Left ventricle myocardium inferior (tissue), 1 donor: Measurements from ENCODE around the gene SLC25A26. TPM values are rescaled to one million over a fixed set of nuclear protein-coding genes. Genes with fewer than 3 reads are reported as not detected.

Experiments
- DNase-seq: peaks from one replicate; pipeline ENCODE4 v3.0.0-alpha.2; 2020
- H3K27ac ChIP-seq: fragments of 200-600 bp; replicated peaks from 2 replicates; pipeline ENCODE4 v1.8.0; 2021
- H3K27me3 ChIP-seq: fragments of 200-600 bp; 2 replicates; pipeline ENCODE4 v1.8.0; 2021; ENCODE audit warnings: low read depth
- H3K36me3 ChIP-seq: fragments of 200-600 bp; 2 replicates; pipeline ENCODE4 v1.8.0; 2021
- H3K4me1 ChIP-seq: fragments of 200-600 bp; 2 replicates; pipeline ENCODE4 v1.8.0; 2021
- H3K4me3 ChIP-seq: fragments of 200-600 bp; 2 replicates; pipeline ENCODE4 v1.8.0; 2021; ENCODE audit warnings: mild to moderate bottlenecking, moderate library complexity
- H3K9me3 ChIP-seq: fragments of 200-600 bp; replicated peaks from 2 replicates; pipeline ENCODE4 v1.8.0; 2021
- intact Hi-C: fragments of 100-400 bp; cut with micrococcal nuclease; formaldehyde crosslinking; loops from one replicate; pipeline ENCODE4 v1.11.0; 2022
- long read RNA-seq: library from polyadenylated mRNA; unstranded; transcript quantifications from one replicate; pipeline ENCODE4 v2.0.0, GENCODE V29; 2021
- total RNA-seq: library from RNA; stranded (reverse); fragmentation: NEBNext Ultra II Directional; extraction: Animal tissue kit (Norgen Biotek cat#: 25700); gene quantifications from one replicate; pipeline ENCODE4 v1.2.1, GENCODE V29; 2021
- TF ChIP-seq, protein P1 (sequence below): fragments of 200-600 bp; IDR thresholded peaks from 2 replicates; pipeline ENCODE4 v1.8.0; 2021; ENCODE audit warnings: antibody characterized with exemption, mild to moderate bottlenecking, borderline replicate concordance
- donor health status: DM: no; HTN: yes; CAD: no; lungs with severe emphysema.

SLC25A26 gene, protein sequence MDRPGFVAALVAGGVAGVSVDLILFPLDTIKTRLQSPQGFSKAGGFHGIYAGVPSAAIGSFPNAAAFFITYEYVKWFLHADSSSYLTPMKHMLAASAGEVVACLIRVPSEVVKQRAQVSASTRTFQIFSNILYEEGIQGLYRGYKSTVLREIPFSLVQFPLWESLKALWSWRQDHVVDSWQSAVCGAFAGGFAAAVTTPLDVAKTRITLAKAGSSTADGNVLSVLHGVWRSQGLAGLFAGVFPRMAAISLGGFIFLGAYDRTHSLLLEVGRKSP
- 40.7 TPM for total RNA-seq
- long read RNA-seq, partial matches to known transcripts, result 22 of 33 reads
- long read RNA-seq, other reads (novel, unspliced or antisense), result 7 of 33 reads

DNA sequence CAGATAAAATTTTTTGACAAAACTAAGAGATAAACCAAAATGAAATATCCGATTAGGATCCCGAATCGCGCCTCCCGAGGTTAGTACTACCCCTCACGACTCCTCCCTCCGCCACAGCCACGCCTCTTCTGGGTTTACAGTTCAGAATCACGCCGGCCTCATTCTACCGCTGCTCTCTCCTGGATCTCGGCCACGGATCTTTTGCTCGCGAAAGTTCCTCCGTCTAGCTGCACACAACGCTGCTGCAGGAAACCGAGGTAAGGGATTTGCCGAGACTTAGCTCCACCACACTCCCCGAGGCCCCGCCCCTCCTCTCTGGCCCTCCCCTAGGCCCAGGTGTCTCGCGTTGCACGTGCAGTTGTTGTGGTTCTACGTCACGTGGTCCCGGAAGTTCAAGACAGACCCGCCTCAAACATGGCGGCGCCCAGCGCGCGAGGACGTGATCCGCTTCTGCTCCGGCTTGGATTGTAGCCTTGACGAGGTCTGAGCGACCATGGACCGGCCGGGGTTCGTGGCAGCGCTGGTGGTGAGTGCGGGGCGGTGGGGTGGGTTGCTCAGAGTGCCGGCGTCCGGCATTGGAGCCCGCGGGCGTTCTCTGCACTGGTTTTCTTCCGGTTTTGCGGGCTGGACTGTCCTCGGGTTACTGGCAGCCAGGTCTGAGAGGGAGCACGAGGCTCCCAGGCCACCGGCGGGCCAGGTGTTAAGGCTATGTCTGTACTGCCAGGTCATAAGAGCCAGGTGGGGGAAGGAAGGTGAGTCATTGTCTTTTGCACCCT, at the start of gene SLC25A26:
Gene SLC25A26 (plus strand): TSS at position 400 of the 776 bp plus-strand sequence. CDS start 94 bp downstream, at position 494.
- Histone ChIP-seq H3K36me3 (no peaks in the 10 kb centered on the region), H3K4me3 (peak within 1 kb of the TSS; percentile 84), H3K27me3 (no peaks in the 10 kb centered on the region), H3K27ac (peak within 1 kb of the TSS; percentile 83), H3K4me1 (peaks cover 17% of the 10 kb centered on the region), H3K9me3 (no peaks in the 10 kb centered on the region)
- TF ChIP-seq, protein P1, sequence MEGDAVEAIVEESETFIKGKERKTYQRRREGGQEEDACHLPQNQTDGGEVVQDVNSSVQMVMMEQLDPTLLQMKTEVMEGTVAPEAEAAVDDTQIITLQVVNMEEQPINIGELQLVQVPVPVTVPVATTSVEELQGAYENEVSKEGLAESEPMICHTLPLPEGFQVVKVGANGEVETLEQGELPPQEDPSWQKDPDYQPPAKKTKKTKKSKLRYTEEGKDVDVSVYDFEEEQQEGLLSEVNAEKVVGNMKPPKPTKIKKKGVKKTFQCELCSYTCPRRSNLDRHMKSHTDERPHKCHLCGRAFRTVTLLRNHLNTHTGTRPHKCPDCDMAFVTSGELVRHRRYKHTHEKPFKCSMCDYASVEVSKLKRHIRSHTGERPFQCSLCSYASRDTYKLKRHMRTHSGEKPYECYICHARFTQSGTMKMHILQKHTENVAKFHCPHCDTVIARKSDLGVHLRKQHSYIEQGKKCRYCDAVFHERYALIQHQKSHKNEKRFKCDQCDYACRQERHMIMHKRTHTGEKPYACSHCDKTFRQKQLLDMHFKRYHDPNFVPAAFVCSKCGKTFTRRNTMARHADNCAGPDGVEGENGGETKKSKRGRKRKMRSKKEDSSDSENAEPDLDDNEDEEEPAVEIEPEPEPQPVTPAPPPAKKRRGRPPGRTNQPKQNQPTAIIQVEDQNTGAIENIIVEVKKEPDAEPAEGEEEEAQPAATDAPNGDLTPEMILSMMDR, result peak; percentile 30
- intact Hi-C loops, result no loop called here
- DNase-seq, result peak; percentile 94

DNA sequence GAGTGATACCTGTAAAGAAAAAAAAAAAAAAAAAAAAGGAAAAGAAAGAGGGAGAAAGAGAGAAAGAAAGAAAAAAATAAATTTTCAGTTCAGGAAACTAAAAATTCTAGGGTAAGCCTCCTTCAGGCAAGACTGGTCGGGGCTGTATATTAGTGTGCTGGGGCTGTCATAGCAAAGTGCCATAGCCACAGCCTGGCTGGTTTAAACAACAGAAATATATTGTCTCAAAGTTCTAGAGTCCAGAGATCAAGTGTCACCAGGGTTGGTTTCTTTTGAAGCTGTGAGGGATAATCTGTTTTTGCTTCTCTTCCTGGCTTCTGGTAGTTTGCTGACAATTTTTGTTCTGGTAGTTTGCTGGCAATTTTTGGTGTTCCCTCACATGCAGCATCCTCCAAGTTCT, 48.4 kb upstream of the SLC25A26 start:
- intact Hi-C loops, result no loop called here
- H3K36me3 ChIP-seq, result no peaks in the 10 kb centered on the region
- no peaks in the 10 kb centered on the region for H3K9me3 ChIP-seq
- H3K27ac ChIP-seq, result no peak overlapping the region
- TF ChIP-seq, protein P1, result no peak
- H3K4me3 ChIP-seq, result no peak overlapping the region
- H3K4me1 ChIP-seq, result peaks cover 17% of the 10 kb centered on the region
- no peak for DNase-seq
- no peaks in the 10 kb centered on the region for H3K27me3 ChIP-seq

DNA sequence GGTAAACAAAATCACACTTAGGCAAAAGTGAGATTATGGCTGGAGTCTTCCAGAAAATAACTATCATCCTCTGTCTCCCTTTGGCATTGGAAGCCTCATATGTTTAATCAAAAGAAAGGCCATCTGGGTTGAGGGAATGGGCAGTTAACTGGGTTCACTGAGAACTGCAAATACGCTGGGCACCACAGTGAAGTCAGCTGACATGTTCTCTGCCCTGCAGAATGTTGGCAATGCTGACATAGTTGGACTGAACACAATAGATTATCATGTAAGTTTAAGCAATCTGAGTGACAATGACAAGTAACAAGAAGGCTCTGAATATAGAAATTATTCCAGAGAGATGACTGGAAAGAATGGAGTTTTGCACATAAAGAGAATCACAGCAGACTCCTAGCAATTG, 43.8 kb upstream of the SLC25A26 start:
- TF ChIP-seq, protein P1, result no peak
- H3K4me1 ChIP-seq, result peaks cover 55% of the 10 kb centered on the region
- peak overlapping the region; percentile 84 for H3K27ac ChIP-seq
- no peaks in the 10 kb centered on the region for H3K36me3 ChIP-seq
- DNase-seq, result no peak
- H3K9me3 ChIP-seq, result no peaks in the 10 kb centered on the region
- H3K27me3 ChIP-seq, result no peaks in the 10 kb centered on the region
- no peak overlapping the region for H3K4me3 ChIP-seq
- intact Hi-C loops, result no loop called here

DNA sequence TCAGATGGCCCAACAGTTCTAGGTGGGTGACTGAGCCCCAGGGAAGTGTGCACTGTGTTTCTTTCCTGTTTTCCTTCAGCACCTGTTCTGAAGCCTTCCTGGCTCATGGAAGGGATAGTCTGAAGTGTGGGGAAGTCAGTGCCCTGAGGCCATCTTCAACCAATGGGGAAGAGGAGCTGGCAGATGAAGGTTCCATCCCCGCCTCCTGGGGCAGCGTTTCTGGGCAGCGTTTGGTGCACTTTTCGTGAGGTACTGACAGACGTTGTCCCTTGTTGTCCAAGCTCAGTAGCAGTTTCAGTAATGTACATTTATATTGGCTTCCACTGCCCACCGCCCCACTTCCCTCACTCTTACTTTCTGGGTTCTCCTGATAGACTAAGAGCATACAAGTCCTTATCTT, 42.6 kb upstream of the SLC25A26 start:
- intact Hi-C loops, result no loop called here
- H3K27me3 ChIP-seq, result no peaks in the 10 kb centered on the region
- no peaks in the 10 kb centered on the region for H3K9me3 ChIP-seq
- H3K36me3 ChIP-seq, result no peaks in the 10 kb centered on the region
- H3K4me3 ChIP-seq, result no peak overlapping the region
- DNase-seq, result no peak
- peaks cover 67% of the 10 kb centered on the region for H3K4me1 ChIP-seq
- peak overlapping the region; percentile 84 for H3K27ac ChIP-seq
- TF ChIP-seq, protein P1, result no peak

DNA sequence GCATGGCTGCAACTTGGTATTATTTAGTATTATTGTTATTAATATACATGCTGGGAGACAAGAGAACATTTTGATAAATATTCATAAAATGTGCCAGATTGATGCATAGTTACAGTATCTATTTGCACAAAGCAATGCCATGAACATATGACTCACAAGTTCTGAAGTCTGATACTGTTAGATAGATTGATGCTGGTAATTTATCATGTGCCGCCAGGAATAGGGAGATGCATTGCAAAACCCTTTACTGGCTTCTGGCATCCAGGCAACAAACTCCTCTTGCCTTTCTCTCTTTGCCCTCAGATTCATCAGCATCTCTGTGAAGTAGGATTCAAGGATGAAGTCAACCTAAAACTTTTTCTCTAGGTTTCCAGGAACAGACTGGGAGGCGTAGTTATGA, 41.0 kb upstream of the SLC25A26 start:
- peaks cover 70% of the 10 kb centered on the region for H3K4me1 ChIP-seq
- TF ChIP-seq, protein P1, result no peak
- peak overlapping the region; percentile 86 for H3K27ac ChIP-seq
- H3K36me3 ChIP-seq, result no peaks in the 10 kb centered on the region
- H3K4me3 ChIP-seq, result no peak overlapping the region
- intact Hi-C loops, result no loop called here
- H3K27me3 ChIP-seq, result no peaks in the 10 kb centered on the region
- no peak for DNase-seq
- H3K9me3 ChIP-seq, result no peaks in the 10 kb centered on the region
